Measurements from ENCODE around the gene TUT4.
"Not testable (repeated sequence)": the region's sequence is repeated elsewhere in the genome, so short reads cannot be mapped to it uniquely, and the experiment has no call there.

Gene TUT4, protein sequence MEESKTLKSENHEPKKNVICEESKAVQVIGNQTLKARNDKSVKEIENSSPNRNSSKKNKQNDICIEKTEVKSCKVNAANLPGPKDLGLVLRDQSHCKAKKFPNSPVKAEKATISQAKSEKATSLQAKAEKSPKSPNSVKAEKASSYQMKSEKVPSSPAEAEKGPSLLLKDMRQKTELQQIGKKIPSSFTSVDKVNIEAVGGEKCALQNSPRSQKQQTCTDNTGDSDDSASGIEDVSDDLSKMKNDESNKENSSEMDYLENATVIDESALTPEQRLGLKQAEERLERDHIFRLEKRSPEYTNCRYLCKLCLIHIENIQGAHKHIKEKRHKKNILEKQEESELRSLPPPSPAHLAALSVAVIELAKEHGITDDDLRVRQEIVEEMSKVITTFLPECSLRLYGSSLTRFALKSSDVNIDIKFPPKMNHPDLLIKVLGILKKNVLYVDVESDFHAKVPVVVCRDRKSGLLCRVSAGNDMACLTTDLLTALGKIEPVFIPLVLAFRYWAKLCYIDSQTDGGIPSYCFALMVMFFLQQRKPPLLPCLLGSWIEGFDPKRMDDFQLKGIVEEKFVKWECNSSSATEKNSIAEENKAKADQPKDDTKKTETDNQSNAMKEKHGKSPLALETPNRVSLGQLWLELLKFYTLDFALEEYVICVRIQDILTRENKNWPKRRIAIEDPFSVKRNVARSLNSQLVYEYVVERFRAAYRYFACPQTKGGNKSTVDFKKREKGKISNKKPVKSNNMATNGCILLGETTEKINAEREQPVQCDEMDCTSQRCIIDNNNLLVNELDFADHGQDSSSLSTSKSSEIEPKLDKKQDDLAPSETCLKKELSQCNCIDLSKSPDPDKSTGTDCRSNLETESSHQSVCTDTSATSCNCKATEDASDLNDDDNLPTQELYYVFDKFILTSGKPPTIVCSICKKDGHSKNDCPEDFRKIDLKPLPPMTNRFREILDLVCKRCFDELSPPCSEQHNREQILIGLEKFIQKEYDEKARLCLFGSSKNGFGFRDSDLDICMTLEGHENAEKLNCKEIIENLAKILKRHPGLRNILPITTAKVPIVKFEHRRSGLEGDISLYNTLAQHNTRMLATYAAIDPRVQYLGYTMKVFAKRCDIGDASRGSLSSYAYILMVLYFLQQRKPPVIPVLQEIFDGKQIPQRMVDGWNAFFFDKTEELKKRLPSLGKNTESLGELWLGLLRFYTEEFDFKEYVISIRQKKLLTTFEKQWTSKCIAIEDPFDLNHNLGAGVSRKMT (N-terminal part only)

DNA sequence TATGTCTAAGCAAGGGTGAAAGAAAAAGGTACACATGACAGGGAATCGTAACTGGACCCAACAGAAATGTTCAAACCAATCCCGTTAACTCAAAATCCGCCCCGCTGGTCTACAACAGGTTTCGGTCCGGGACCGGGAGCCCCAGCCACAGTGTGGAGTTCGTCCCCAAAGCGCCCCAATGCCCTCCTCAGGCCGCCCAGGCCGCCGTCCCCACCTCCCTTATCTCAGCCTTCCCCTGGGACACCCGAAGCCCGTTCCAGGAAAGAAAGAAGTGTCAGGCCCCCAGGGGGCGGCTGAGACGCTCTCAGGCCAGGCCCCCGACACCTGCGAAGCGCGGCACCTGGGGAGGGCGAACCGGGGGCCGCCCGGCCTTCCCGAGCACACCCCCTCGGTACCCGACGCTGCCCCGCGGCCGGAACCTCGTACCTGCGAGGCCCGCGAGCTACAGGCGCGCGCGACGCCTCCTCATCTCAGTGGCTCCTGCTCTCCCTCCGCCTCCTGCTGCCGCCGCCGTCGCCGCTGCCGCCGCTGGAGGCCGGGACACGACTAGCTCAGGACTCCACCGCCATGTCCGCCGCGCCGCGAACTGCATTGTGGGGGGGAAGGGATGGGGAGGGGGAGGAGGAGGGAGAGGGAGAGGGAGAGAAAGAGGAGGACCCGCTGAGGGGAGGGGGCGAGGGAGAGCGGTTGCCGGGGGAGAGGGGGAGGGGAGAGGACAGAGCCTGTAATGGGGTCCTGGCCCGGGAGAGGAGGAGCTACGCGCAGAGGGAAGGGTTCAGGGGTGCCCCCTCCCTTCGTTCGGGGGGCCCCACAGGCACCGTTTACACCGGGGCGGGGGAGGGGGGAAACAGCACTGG is at the start of gene TUT4:
Gene TUT4 (minus strand): TSS at position 588 of the 857 bp plus-strand sequence. CDS start 26,812 bp downstream, outside the sequence.
- peak; percentile 77 for DNase-seq

DNA sequence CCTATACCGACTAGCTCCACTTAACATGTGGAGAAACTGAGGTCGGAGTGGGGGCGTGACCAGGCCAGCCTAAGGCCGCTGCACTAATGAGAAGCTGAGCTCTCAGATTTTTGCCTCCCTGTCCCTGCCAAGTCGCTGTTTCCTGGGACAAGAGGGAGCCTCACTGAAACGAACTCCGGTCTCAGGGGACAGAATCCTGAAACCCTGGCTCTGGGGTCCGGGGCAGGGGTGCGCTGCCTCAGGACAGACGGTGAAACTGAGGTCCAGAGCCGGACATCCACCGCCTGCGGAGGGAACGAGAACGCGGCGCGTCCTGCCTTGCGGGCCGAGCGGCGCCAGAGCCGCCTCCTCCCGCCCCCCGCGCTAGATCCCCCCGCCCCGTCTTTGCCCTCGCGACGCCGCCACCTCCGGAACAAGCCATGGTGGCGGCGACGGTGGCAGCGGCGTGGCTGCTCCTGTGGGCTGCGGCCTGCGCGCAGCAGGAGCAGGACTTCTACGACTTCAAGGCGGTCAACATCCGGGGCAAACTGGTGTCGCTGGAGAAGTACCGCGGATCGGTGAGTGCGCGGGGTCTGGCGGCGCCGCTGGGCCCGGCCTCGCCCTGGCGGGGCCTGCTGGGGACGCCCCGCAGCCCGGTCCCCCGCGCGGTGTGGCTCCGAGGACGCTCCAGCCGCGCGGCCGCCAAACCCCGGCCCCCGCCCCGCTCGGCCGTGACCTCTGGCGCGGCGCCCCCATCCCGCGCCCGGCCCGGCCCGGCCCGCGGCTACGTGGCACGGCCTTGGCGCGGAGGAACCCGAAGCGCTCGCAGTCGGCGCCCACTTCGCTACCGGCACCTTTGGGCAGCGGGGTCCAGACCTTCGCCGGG is 49.3 kb upstream of the TUT4 start, which contains the start of gene GPX7:
Gene GPX7 (plus strand): TSS at position 381 of the 865 bp plus-strand sequence. CDS start 39 bp downstream, at position 420.
- DNase-seq = peak; percentile 17

DNA sequence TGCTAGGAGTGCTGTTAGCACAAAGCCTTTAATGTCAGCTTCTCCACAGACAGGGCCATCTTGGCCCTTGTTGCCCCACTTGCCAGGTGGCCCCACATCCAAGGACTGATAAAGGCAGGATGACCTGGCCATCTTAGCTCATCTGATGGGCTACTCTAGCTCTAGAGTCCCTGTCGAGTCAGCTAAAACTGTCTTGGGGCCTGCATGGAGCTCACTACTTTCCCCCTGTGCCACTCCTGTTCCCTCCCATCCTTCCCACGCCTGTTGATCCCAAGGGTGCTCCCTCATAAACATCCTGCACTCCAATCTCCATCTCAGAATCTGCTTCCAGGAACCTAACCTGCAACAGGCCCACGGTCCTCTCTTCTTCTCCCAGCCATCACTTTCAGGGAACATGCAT is 48.6 kb upstream of the TUT4 start:
- no peak for DNase-seq

DNA sequence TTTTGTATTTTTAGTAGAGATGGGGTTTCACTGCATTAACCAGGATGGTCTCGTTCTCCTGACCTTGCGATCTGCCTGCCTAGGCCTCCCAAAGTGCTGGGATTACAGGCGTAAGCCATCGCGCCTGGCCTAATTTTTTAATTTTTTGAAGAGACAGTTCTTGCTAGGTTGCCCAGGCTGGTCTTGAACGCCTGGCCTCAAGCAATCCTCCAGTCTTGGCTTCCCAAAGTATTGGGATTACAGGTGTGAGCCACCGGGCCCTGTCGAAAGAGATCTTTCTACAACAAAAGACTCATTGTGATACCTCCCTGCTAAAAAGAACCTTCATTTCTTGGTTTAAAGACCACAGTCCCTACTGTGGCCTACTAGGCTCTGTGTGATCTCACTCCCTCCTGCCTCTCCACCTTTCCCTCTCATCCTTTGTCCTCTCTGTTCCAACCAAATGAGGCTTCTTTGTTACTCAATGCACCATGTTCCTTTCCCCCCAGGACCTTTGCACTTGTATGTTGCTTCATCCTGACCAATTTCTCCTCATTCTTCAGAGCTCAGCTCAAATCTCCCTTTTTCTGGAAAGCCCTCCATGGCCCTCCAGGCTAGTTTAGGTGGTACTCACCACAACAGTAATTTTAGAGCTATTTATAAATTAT is 47.8 kb upstream of the TUT4 start:
- no peak for DNase-seq

DNA sequence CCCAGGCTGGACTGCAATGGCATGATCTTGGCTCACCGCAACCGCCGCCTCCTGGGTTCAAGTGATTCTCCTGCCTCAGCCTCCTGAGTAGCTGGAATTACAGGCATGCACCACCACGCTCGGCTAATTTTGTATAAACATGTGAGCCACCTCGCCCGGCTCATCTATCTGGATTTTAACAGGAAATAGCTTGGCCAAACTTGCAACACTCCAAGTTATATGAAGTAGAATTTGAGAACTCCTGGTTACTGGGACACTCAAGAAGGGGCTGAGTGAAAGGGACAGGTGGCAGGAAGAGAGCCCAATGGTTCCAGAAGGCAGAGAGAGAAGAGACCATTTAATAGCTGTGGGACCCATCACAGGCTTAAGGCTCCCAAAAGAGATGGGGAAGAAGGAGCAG is 46.3 kb upstream of the TUT4 start:
- no peak for DNase-seq

DNA sequence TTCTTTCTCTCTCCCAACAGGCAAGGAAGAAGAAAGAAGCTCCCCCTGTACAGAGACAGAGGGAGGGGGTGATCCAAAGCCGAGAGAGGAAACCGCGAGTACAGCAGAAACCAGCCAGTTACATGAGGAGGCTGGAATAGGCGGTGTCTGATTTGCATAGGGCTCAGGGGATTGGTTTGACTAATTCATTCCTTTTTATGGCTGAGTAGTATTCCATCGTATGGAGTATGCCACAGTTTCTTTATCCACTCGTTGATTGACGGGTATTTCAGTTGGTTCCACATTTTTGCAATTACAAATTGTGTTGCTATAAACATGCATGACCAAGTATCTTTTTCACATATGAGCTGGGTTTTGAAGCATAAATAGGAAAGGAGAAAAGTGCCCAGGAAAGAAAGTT is 45.8 kb upstream of the TUT4 start:
- no peak for DNase-seq

DNA sequence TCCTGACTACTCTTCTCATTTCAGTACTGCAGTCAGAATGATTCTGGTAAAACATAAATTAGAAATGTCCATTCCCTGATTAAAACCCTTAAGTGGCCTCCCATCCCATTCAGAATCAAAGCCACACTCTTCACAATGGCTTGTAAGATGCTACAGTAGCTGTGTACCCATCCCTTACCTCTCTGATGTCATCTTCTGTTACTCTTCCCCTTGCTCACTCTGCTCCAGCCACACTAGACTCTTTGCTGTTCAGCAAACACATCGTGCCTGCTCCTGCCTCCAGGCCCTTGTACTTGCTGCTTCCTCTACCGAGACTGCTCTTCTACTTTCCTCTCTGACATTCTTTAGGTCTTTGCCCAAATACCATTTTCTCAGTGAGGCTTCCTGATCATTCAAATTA is 45.0 kb upstream of the TUT4 start:
- DNase-seq = no peak

DNA sequence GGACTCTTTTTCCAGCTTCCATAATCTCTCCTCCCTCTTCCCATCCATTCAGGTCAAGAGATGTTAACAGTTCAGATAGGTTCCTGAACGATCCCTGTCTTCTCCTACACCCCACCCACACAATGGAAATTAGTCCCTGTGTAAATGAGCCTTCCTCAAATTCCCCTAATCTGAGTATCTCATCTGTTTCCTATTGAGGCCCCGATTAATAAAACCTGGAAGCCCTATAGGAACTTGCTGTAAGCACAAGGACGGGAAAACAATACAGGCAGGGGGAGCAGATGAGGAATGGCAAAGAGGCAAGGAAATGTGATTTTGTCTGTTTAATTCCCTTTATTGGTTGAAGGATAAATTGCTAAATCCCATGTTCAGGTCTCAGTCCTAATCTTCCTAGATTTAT is 42.2 kb upstream of the TUT4 start:
- DNase-seq = no peak

DNA sequence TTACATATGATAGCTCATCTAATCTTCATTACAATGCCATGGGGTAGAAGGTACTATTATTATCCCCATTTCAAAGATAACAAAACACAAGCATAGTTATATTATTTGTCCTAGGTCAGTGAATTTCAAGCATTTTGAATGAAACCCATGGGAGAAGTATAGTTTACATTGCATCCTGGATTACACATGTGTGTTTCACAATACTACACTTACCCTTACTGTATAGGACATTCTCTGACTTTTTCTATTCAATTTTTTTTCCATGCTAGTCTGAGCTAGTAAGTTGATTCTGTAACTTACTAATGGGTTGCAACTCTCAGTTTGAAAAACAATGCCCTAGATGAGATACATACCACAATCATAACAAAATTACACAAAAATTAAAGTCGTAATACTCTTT is 40.6 kb upstream of the TUT4 start:
- no peak for DNase-seq

DNA sequence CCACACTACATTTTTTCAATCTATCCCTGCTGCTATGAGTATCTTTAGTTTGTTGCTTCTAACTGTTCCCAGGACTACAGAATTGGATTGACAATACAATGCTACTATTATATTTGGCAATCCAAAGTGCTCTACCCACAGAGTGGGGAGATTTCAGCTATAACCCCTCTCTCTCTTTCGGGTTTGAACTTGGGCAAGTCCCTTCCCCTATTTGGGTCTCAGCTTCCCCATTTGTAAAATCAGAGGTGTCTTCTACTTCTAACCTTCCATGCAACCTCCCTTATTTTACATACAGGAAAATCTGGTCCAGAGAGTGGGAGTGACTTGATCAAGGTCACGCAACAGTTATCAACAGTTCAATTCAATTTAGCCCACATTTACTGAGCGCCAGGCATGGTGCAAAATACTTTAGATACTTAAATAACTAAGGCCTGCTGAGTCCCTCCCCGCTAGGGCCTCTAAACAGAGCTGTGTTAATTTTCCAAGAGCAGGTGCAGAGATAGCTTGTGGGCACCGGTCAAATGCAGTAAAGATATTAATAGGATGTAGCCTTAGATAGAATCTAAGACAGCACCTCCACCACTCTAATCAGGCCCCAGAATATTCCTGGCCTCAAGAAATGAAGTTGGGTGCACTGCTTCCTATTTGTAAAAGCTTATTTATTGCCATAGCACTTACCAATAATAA is 39.9 kb upstream of the TUT4 start:
- no peak for DNase-seq

DNA sequence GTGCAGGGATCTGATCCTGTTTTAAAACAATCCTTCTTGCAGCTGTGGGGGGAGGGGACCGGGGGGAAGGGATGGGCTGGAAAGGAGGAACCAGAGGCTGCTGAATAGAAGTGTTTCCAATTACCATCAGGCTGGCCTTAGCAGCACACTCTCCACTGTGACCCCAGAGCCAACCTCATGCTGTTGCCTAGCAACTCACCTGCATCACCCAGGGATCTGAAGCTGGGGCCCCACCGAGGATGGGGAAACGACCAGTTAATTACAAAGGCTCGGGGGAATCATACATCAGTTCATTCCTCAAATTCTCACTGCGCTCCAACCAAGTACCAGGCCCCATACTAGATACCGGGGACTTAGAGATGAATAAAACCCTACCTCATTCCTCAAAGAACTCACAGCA is 37.4 kb upstream of the TUT4 start:
- no peak for DNase-seq

DNA sequence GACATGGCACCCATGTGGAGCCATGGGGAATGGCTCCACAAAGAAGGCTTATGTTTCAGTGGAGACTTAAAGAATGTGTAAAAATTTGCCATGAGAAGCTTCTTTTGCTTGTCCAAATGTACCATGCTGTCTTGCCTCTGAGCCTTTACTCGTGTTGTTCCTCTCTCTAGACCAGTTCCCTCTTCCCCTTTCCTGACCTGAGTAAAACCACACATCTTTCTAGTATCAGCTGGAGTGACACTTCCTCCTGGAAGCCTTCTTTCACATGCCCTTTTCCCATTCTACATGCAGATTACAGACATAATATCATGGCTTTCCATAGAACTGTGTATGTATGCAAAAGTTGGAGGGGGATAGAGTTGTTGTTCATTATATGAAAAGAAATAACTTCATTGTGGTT is 35.6 kb upstream of the TUT4 start:
- DNase-seq = no peak

DNA sequence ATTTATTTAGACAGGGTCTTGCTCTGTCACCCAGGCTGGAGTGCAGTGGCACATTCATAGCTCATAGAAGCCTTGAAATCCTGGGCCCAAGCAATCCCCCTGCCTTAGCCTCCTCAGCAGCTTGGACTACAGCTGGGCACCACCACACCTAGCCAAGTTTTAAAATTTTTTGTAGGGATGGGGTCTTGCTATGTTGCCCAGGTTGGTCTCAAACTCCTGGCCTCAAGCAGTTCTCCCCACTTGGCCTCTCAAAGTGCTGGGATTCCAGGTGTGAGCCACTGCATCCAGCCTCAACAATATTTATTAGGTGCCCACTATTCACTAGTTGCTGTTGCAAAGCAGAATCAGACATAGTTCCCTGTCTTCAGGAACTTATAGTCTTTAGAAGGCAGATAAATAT is 35.1 kb upstream of the TUT4 start:
- no peak for DNase-seq

DNA sequence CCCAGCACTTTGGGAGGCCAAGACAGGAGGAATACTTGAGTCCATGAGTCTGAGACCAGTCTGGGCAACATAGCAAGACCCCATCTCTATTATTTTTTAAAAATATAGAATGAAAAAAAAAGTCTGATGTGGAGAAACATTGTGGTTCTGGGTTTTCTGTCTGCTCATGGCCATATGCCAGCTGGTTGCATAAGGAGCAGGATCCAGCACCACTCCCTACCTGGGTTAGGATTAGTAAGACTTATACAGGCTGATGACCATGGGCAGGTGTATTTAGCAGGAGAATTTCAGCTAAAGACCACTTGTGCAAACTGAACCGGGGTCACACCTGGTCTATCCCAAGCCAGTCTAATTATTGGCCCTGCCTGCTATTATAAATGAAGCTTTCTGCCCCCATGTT is 32.6 kb upstream of the TUT4 start:
- no peak for DNase-seq

DNA sequence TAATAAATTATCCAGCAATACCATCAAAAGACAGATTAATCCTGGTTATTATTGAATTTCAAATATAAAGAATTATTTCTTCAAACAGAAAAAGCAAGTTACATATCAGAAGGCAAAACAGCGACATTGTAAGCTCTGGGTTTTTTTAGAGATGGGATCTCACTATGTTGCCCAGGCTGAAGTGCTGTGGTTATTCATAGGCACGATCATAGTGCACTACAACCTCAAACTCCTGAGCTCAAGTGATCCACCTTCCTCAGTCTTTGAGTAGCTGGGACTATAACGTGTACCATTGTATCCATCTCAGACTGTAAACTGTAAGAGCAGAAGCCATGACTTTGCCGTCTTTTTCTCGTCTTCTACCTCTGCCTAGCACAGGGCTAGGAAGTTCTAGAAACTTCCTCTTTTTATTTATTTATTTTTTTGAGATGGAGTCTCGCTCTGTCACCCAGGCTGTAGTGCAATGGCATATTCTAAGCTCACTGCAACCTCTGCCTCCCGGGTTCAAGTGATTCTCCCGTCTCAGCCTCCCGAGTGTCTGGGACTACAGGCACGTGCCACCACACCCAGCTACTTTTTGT is 29.3 kb upstream of the TUT4 start:
- DNase-seq = no peak

DNA sequence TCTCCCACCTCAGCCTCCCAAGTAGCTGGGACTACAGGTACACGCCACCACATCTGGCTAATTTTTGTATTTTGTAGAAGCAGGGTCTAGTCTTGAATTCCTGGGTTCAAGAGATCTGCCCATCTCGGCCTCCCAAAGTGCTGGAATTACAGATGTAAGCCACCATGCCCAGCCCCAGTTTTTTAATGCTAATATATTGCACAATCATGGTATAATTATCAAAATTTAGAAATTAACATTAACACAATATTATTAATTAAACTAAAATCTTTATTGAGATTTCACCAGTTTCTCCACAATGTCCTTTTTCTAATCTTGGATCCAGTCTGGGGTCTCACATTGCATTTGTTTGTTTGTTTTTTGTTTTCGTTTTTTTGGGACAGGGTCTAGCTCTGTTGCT is 27.4 kb upstream of the TUT4 start:
- DNase-seq = no peak

DNA sequence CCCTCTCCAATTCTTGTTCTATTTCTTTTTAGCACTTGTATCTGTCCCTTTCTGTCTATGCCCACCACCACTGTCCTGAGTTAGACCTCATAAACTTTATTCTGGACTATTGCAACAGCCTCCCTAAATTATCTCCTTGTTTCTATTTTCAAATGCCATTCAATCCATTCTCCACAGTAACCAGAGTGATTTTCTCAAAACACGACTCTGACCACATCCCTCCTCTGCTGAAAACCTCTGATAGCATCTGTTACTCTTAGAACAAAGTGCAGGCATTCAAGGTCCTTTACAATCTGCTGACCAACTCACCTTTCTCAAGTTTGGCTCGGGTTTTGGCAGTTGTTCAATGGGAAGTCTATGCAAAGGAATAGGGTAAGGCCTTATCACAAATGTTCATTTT is 26.5 kb upstream of the TUT4 start:
- DNase-seq = no peak

DNA sequence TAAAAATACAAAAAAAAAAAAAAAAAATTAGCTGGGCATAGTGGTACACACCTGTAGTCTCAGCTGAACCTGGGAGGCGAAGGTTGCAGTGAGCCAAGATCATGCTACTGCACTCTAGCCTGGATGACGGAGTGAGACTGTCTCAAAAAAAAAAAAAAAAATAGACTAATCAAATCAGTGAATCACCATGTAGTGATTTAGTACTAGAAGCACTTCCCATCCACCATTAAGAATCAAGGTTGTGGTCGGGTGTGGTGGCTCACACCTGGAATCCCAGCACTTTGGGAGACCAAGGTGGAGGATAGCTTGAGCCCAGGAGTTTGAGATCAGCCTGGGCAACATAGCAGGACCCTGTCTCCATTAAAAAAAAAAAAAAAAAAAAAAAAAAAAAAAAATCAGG is 25.2 kb upstream of the TUT4 start:
- DNase-seq = not testable (repeated sequence)

DNA sequence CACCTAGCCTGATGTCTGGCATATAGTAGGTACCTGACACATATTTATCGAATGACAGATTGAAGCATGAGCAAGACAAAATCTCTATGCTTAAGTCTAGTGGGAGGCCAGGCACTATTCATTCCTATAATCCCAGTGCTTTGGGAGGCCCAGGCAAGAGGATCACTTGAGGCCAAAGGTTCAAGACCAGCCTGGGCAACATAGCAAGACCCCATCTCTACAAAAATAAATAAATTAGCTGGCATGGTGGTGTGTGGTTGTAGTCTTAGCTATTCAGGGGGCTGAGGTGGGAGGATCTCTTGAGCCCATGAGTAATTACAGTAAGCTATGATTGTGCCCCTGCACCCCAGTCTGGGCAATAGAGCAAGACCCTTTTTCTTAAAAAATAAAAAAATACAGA is 23.2 kb upstream of the TUT4 start:
- no peak for DNase-seq

DNA sequence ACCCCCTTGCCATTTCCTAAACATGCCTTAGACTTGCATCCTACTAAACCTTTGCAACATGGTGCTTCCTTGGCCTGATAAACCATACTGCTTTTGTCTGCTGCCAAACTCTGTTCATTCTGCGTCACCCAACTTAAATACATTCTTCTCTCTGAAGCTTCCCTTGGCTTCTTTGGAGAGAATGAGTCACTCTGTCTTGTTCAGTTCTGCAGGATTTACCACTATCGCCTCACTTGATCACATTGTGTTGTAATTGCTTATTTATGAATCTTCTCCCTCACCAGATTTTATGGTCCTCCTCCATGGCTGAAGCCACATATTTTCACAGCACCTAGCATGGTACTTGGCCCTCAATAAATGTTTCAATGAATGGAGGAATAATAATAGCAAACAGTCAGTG is 21.7 kb upstream of the TUT4 start:
- DNase-seq = no peak
